ENCODE results near the gene NHERF2.

GRCh38 chr16:2061526-2061925, 34.8 kb downstream of the NHERF2 start:
- no peak for TF ChIP-seq CTCF (IDR thresholded peaks at IDR 0.05 in 2 of 3, conservative IDR thresholded peaks at IDR 0.05 in 1 of 3; ENCODE audit: insufficient read depth in 2 of 3, low read depth in 1 of 3, low read length in 3 of 3)
- TF ChIP-seq RBM39 (optimal IDR thresholded peaks at IDR 0.05; ENCODE audit: low read depth, low read length): no peak
- TF ChIP-seq TAF1 (IDR thresholded peaks at IDR 0.05; ENCODE audit: control insufficient read depth, extremely low read depth, insufficient read depth, low read length, severe bottlenecking): no peak

Measured in K562 (cell line).